ENCODE measurements around the gene NAALADL2.

- TF ChIP-seq, protein P1, sequence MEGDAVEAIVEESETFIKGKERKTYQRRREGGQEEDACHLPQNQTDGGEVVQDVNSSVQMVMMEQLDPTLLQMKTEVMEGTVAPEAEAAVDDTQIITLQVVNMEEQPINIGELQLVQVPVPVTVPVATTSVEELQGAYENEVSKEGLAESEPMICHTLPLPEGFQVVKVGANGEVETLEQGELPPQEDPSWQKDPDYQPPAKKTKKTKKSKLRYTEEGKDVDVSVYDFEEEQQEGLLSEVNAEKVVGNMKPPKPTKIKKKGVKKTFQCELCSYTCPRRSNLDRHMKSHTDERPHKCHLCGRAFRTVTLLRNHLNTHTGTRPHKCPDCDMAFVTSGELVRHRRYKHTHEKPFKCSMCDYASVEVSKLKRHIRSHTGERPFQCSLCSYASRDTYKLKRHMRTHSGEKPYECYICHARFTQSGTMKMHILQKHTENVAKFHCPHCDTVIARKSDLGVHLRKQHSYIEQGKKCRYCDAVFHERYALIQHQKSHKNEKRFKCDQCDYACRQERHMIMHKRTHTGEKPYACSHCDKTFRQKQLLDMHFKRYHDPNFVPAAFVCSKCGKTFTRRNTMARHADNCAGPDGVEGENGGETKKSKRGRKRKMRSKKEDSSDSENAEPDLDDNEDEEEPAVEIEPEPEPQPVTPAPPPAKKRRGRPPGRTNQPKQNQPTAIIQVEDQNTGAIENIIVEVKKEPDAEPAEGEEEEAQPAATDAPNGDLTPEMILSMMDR (IDR thresholded peaks at IDR 0.05) = no peak
- no peak for TF ChIP-seq EZH2 (IDR thresholded peaks at IDR 0.05)
These were observed 948.0 kb downstream of the NAALADL2 start for GRCh38 chr3:175807175-175807574.

Data from neural progenitor cell (in vitro differentiated cells).